GM12878 (cell line): Measurements from ENCODE around the gene ZBTB24. TPM values are rescaled to one million over a fixed set of nuclear protein-coding genes. Genes with fewer than 3 reads are reported as not detected.

ENCODE experiments used
- ATAC-seq: fragments of 200-7000 bp; cut with Tn5 transposase; 3 replicates; pipeline ENCODE4 v1.9.1; 2020; ENCODE audit warnings: mild to moderate bottlenecking, moderate library complexity
- BruUV-seq: library from RNA; stranded (reverse); fragments of 400-500 nt; replicated peaks from 2 replicates; lab custom pipeline; 2021; lab: Mats Ljungman, UMichigan
- CTCF ChIA-PET: fragments of 300-600 bp; sonication (Branson Sonifier 250); formaldehyde crosslinking; extraction: SDS; loops from one replicate; lab custom pipeline; 2021; ENCODE audit warnings: inconsistent platforms; lab: Yijun Ruan, JAX
- POLR2A ChIA-PET: fragments of 350-600 bp; formaldehyde crosslinking; extraction: SDS; loops from one replicate; lab custom pipeline; 2021; ENCODE audit warnings: inconsistent platforms; lab: Charles Lee
- RAD21 ChIA-PET: fragments of 300-600 bp; sonication (Branson Sonifier 250); formaldehyde crosslinking; loops from one replicate; lab custom pipeline; 2023; ENCODE audit warnings: antibody characterized with exemption; ENCODE audit not compliant: unreplicated experiment; lab: Charles Lee
- SMC1A ChIA-PET: fragments of 300-600 bp; sonication (Branson Sonifier 250); formaldehyde crosslinking; loops from one replicate; lab custom pipeline; 2023; ENCODE audit not compliant: unreplicated experiment, uncharacterized antibody; lab: Charles Lee
- DNase-seq: peaks from one replicate; pipeline ENCODE4 v3.0.0-alpha.2; 2011; ENCODE audit warnings: low read depth, low spot score
- FAIRE-seq: peaks from 3 replicates; lab custom pipeline; 2011; peaks lifted over from hg19 to GRCh38; lab: Jason Lieb, UNC
- H2AFZ ChIP-seq: 2 replicates; pipeline ENCODE4 v1.6.0; 2011; ENCODE audit warnings: low read depth, low read length, control low read depth; ENCODE audit not compliant: control insufficient read depth
- H3K27ac ChIP-seq: 2 replicates; pipeline ENCODE4 v1.5.1; 2011; ENCODE audit warnings: control low read depth; ENCODE audit not compliant: control insufficient read depth, insufficient read depth
- H3K27me3 ChIP-seq, 2 experiments: replicated peaks in 1 of 2; 2 replicates each; pipeline versions ENCODE4 v1.6.0 to v1.6.1; 2011; ENCODE audit warnings: low read length in 1 of 2; ENCODE audit not compliant: control insufficient read depth in 2 of 2, insufficient read depth in 2 of 2
- H3K36me3 ChIP-seq, 2 experiments: 2 replicates each; pipeline ENCODE4 v1.5.1; 2011; ENCODE audit warnings: low read length in 1 of 2; ENCODE audit not compliant: control insufficient read depth in 2 of 2, insufficient read depth in 2 of 2
- H3K4me1 ChIP-seq: 2 replicates; pipeline ENCODE4 v1.6.1; 2011; ENCODE audit warnings: mild to moderate bottlenecking, low read length, moderate library complexity, mixed read lengths; ENCODE audit not compliant: control insufficient read depth, insufficient read depth
- H3K4me2 ChIP-seq: 2 replicates; pipeline ENCODE4 v1.6.0; 2011; ENCODE audit warnings: control low read depth; ENCODE audit not compliant: control insufficient read depth, insufficient read depth
- H3K4me3 ChIP-seq: fragments of 200-600 bp; sonication (generic); 2 replicates; pipeline ENCODE4 v1.5.1; 2016
- H3K79me2 ChIP-seq: 2 replicates; pipeline ENCODE4 v1.6.0; 2011; ENCODE audit warnings: low read length; ENCODE audit not compliant: control insufficient read depth, insufficient read depth
- H3K9ac ChIP-seq: 2 replicates; pipeline ENCODE4 v1.8.0; 2011; ENCODE audit warnings: low read length, control low read depth, mixed read lengths; ENCODE audit not compliant: control insufficient read depth, insufficient read depth
- H3K9me3 ChIP-seq: replicated peaks from 3 replicates; pipeline ENCODE4 v1.5.1; 2011; ENCODE audit warnings: mild to moderate bottlenecking, low read length; ENCODE audit not compliant: control insufficient read depth, insufficient read depth
- H4K20me1 ChIP-seq: 2 replicates; pipeline ENCODE4 v1.6.0; 2011; ENCODE audit not compliant: control insufficient read depth, insufficient read depth
- ATF7 ChIP-seq: fragments of 450-650 bp; IDR thresholded peaks from 2 replicates; pipeline ENCODE4 v1.6.1; 2016; ENCODE audit warnings: low read depth, mild to moderate bottlenecking
- CBX3 ChIP-seq: fragments of 200-600 bp; sonication (generic); IDR thresholded peaks from 2 replicates; pipeline ENCODE4 v1.6.1; 2016; ENCODE audit warnings: low read depth, borderline replicate concordance
- FOXK2 ChIP-seq: fragments of 450-650 bp; IDR thresholded peaks from 2 replicates; pipeline ENCODE4 v1.6.1; 2017; ENCODE audit warnings: mild to moderate bottlenecking, moderate library complexity
- HDAC2 ChIP-seq: fragments of 200-600 bp; sonication (generic); IDR thresholded peaks from 2 replicates; pipeline ENCODE4 v1.6.1; 2017
- MTA3 ChIP-seq: IDR thresholded peaks from 2 replicates; pipeline ENCODE4 v1.6.1; 2012; ENCODE audit warnings: low read length, inconsistent platforms, borderline replicate concordance
- POLR2AphosphoS2 ChIP-seq: IDR thresholded peaks from 2 replicates; pipeline ENCODE4 v1.6.1; 2011; ENCODE audit warnings: low read depth, mild to moderate bottlenecking, low read length, improper control_type of control experiment, moderate library complexity
- RELA ChIP-seq: fragments of 450-650 bp; IDR thresholded peaks from 2 replicates; pipeline ENCODE4 v1.8.0; 2014; ENCODE audit warnings: borderline replicate concordance; ENCODE audit not compliant: partially characterized antibody
- STAT1 ChIP-seq: fragments of 450-650 bp; conservative IDR thresholded peaks from 2 replicates; pipeline ENCODE4 v1.6.1; 2014; ENCODE audit warnings: antibody characterized with exemption, mild to moderate bottlenecking
- ZNF217 ChIP-seq: fragments of 450-650 bp; IDR thresholded peaks from 2 replicates; pipeline ENCODE4 v1.6.1; 2017; ENCODE audit warnings: antibody characterized with exemption, mild to moderate bottlenecking
- WGBS: methylation state at CpG from one replicate; pipeline ENCODE4 v1.1.6; 2016; ENCODE audit warnings: low lambda C conversion rate; ENCODE audit not compliant: insufficient replicate concordance, insufficient coverage; ENCODE audit errors: missing lambda C conversion rate; 5-methylcytosine and 5-hydroxymethylcytosine counted together
- in situ Hi-C: fragments of 300-500 bp; cut with MboI; formaldehyde crosslinking; loops from 9 replicates; pipeline ENCODE4 v1.14.3; 2018; ENCODE audit warnings: mixed read lengths
- intact Hi-C: fragments of 100-400 bp; cut with micrococcal nuclease; formaldehyde crosslinking; loops from one replicate; pipeline ENCODE4 v1.14.2; 2022; ENCODE audit not compliant: unreplicated experiment
- polyA plus RNA-seq, 11 experiments: library from polyadenylated mRNA; depleted of rRNA in 4 of 11; unstranded in 6 of 11; stranded (reverse) in 5 of 11; fragments of >200 nt; fragmentation: Nextera tagmentation in 4 of 11; fragmentation: Illumina TruSeq in 1 of 11; extraction: Ambion mirVana in 4 of 11; extraction: Trizol in 1 of 11; gene quantifications; 1 replicate in 1 of 11; 2 replicates in 10 of 11; pipeline versions ENCODE4 v1.2.1 to v1.2.3, GENCODE V29; 2011 to 2016; ENCODE audit warnings: inconsistent platforms in 2 of 11, missing spikeins in 2 of 11, low read depth in 1 of 11
- total RNA-seq, 4 experiments: library from RNA; depleted of rRNA in 3 of 4; stranded (reverse); fragments of >200 nt in 3 of 4; fragmentation: Illumina TruSeq in 1 of 4; extraction: Trizol in 1 of 4; gene quantifications; 2 replicates each; pipeline versions ENCODE4 v1.2.1 to v1.2.3, GENCODE V29; 2013 to 2021
- TF ChIP-seq, protein P1 (sequence below): fragments of 450-650 bp; formaldehyde crosslinking; IDR thresholded peaks from 2 replicates; pipeline ENCODE4 v1.4.0; 2022; ENCODE audit warnings: mild to moderate bottlenecking, moderate library complexity
- TF ChIP-seq, protein P2 (sequence below): fragments of 450-650 bp; IDR thresholded peaks from 2 replicates; pipeline ENCODE4 v1.6.1; 2017; ENCODE audit warnings: mild to moderate bottlenecking
- TF ChIP-seq, protein P3 (sequence below): fragments of 450-650 bp; IDR thresholded peaks from 2 replicates; pipeline ENCODE4 v1.6.1; 2017; ENCODE audit warnings: antibody characterized with exemption, mild to moderate bottlenecking, moderate library complexity
- TF ChIP-seq, protein P4 (sequence below), 3 experiments: IDR thresholded peaks in 2 of 3; conservative IDR thresholded peaks in 1 of 3; 2 replicates each; pipeline ENCODE4 v1.5.1; 2011; ENCODE audit warnings: low read depth in 3 of 3, low read length in 3 of 3, mild to moderate bottlenecking in 3 of 3, control low read depth in 2 of 3, moderate library complexity in 2 of 3, inconsistent platforms in 1 of 3, mixed read lengths in 1 of 3; ENCODE audit not compliant: control insufficient read depth in 2 of 3, insufficient read depth in 1 of 3; ENCODE audit errors: extremely low read depth in 1 of 3

The ZBTB24 gene
- total and polyA plus RNA-seq, 10 of the 15 experiments (the other 5 are each of a cell fraction or from before 2014, with no cell fraction given), result 2.9 to 17.7 (median 8.5) TPM

DNA sequence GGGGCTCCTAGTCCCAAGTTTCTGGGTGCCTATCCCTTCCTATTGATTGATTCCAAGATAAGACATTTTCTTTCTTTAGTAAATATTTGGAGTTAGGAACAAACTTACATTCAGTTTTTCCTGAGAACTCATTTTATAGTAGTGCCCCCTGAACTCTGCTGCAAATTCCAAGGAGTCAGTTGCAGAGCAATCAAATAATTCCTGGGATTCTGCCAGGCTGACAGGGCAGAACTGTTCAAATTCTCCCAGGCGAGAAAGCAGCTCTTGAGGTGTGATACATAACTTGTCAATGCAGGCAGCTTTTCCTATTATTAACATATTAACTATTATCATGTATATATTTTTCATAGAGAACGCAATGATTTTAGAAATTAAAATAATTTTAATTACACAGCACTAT lies 15.9 kb upstream of the ZBTB24 start:
- Histone ChIP-seq H2AFZ (no peak overlapping the region), H3K27ac (no peak overlapping the region), H3K36me3 (no peaks in the 10 kb centered on the region), H3K9me3 (no peaks in the 10 kb centered on the region), H3K79me2 (no peaks in the 10 kb centered on the region), H3K9ac (no peak overlapping the region), H3K4me3 (no peak overlapping the region), H4K20me1 (no peaks in the 10 kb centered on the region), H3K4me1 (no peaks in the 10 kb centered on the region)
- ChIA-PET SMC1A (no interaction called here), POLR2A (no interaction called here), RAD21 (interaction anchor here (1.3 kb wide), 1 partner anchor 9 kb away, joined by 3 read pairs; no protein-coding TSS in a partner anchor), CTCF (no interaction called here)
- WGBS, result 20% methylated on average over 2 of the region's 2 CpGs
- FAIRE-seq, result no peak
- BruUV-seq, result no TSS peak
- intact Hi-C loops, result no loop called here
- TF ChIP-seq, protein P1, sequence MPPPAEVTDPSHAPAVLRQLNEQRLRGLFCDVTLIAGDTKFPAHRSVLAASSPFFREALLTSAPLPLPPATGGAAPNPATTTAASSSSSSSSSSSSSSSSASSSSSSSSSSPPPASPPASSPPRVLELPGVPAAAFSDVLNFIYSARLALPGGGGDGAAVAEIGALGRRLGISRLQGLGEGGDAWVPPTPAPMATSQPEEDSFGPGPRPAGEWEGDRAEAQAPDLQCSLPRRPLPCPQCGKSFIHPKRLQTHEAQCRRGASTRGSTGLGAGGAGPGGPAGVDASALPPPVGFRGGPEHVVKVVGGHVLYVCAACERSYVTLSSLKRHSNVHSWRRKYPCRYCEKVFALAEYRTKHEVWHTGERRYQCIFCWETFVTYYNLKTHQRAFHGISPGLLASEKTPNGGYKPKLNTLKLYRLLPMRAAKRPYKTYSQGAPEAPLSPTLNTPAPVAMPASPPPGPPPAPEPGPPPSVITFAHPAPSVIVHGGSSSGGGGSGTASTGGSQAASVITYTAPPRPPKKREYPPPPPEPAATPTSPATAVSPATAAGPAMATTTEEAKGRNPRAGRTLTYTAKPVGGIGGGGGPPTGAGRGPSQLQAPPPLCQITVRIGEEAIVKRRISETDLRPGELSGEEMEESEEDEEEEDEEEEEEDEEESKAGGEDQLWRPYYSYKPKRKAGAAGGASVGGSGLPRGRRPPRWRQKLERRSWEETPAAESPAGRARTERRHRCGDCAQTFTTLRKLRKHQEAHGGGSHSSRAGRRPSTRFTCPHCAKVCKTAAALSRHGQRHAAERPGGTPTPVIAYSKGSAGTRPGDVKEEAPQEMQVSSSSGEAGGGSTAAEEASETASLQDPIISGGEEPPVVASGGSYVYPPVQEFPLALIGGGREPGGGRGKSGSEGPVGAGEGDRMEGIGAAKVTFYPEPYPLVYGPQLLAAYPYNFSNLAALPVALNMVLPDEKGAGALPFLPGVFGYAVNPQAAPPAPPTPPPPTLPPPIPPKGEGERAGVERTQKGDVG (CRISPR knock-in tag), result no peak
- TF ChIP-seq, protein P2, sequence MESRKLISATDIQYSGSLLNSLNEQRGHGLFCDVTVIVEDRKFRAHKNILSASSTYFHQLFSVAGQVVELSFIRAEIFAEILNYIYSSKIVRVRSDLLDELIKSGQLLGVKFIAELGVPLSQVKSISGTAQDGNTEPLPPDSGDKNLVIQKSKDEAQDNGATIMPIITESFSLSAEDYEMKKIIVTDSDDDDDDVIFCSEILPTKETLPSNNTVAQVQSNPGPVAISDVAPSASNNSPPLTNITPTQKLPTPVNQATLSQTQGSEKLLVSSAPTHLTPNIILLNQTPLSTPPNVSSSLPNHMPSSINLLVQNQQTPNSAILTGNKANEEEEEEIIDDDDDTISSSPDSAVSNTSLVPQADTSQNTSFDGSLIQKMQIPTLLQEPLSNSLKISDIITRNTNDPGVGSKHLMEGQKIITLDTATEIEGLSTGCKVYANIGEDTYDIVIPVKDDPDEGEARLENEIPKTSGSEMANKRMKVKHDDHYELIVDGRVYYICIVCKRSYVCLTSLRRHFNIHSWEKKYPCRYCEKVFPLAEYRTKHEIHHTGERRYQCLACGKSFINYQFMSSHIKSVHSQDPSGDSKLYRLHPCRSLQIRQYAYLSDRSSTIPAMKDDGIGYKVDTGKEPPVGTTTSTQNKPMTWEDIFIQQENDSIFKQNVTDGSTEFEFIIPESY, result no peak
- TF ChIP-seq, protein P3, sequence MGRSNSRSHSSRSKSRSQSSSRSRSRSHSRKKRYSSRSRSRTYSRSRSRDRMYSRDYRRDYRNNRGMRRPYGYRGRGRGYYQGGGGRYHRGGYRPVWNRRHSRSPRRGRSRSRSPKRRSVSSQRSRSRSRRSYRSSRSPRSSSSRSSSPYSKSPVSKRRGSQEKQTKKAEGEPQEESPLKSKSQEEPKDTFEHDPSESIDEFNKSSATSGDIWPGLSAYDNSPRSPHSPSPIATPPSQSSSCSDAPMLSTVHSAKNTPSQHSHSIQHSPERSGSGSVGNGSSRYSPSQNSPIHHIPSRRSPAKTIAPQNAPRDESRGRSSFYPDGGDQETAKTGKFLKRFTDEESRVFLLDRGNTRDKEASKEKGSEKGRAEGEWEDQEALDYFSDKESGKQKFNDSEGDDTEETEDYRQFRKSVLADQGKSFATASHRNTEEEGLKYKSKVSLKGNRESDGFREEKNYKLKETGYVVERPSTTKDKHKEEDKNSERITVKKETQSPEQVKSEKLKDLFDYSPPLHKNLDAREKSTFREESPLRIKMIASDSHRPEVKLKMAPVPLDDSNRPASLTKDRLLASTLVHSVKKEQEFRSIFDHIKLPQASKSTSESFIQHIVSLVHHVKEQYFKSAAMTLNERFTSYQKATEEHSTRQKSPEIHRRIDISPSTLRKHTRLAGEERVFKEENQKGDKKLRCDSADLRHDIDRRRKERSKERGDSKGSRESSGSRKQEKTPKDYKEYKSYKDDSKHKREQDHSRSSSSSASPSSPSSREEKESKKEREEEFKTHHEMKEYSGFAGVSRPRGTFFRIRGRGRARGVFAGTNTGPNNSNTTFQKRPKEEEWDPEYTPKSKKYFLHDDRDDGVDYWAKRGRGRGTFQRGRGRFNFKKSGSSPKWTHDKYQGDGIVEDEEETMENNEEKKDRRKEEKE, result no peak
- TF ChIP-seq ATF7 (no peak), HDAC2 (no peak), RELA (no peak), ZNF217 (no peak), STAT1 (no peak), POLR2AphosphoS2 (no peak), MTA3 (no peak), FOXK2 (no peak), CBX3 (no peak)
- TF ChIP-seq, protein P4, sequence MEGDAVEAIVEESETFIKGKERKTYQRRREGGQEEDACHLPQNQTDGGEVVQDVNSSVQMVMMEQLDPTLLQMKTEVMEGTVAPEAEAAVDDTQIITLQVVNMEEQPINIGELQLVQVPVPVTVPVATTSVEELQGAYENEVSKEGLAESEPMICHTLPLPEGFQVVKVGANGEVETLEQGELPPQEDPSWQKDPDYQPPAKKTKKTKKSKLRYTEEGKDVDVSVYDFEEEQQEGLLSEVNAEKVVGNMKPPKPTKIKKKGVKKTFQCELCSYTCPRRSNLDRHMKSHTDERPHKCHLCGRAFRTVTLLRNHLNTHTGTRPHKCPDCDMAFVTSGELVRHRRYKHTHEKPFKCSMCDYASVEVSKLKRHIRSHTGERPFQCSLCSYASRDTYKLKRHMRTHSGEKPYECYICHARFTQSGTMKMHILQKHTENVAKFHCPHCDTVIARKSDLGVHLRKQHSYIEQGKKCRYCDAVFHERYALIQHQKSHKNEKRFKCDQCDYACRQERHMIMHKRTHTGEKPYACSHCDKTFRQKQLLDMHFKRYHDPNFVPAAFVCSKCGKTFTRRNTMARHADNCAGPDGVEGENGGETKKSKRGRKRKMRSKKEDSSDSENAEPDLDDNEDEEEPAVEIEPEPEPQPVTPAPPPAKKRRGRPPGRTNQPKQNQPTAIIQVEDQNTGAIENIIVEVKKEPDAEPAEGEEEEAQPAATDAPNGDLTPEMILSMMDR (IDR thresholded peaks at IDR 0.05 in 2 of 3, conservative IDR thresholded peaks at IDR 0.05 in 1 of 3; ENCODE audit: control insufficient read depth in 2 of 3, extremely low read depth in 1 of 3, insufficient read depth in 1 of 3, low read depth in 3 of 3, low read length in 3 of 3), result no peak
- TF ChIP-seq, all 136 proteins: peak for 0
- Histone ChIP-seq H3K4me2 (no peak overlapping the region), H3K27me3 (no peaks in the 10 kb centered on the region; a peak in 1 of 4 replicates)
- DNase-seq (no peak), ATAC-seq (no peak)
- in situ Hi-C loops, result no loop called here
